A549 (cell line): Measurements from ENCODE around the gene HCRTR1. TPM values are rescaled to one million over a fixed set of nuclear protein-coding genes. Genes with fewer than 3 reads are reported as not detected.

ENCODE experiments used
- ATAC-seq, 2 experiments: fragments of 200-7000 bp in 1 of 2; fragments of >200 bp in 1 of 2; cut with Nextera tagmentation in 1 of 2; cut with Tn5 transposase in 1 of 2; 3 replicates each; pipeline versions ENCODE4 v1.8.0 to v1.9.1; 2018 to 2020; ENCODE audit warnings: mild to moderate bottlenecking in 1 of 2, moderate library complexity in 1 of 2
- CTCF ChIA-PET: fragments of 300-600 bp; sonication (Branson Sonifier 250); formaldehyde crosslinking; extraction: SDS; loops from one replicate; lab custom pipeline; 2021; ENCODE audit warnings: antibody characterized with exemption, inconsistent platforms; lab: Yijun Ruan, JAX
- POLR2A ChIA-PET: fragments of 350-600 bp; formaldehyde crosslinking; extraction: SDS; loops from one replicate; lab custom pipeline; 2021; ENCODE audit warnings: antibody characterized with exemption, inconsistent platforms; lab: Yijun Ruan, JAX
- DNase-seq, 2 experiments: peaks; one replicate each; pipeline versions ENCODE4 v3.0.0 to v3.0.0-alpha.2; 2011 to 2016; ENCODE audit warnings: low read depth in 1 of 2, low spot score in 1 of 2
- FAIRE-seq: peaks from 2 replicates; lab custom pipeline; 2011; peaks lifted over from hg19 to GRCh38; lab: Jason Lieb, UNC
- H3K27ac ChIP-seq, 2 experiments: fragments of >200 bp; sonication (Bioruptor Twin); formaldehyde crosslinking; 3 replicates each; pipeline ENCODE4 v1.5.1; 2016 to 2017
- H3K4me1 ChIP-seq: fragments of >200 bp; sonication (Bioruptor Twin); formaldehyde crosslinking; 3 replicates; pipeline ENCODE4 v1.6.1; 2016
- H3K4me2 ChIP-seq: fragments of >200 bp; sonication (Bioruptor Twin); formaldehyde crosslinking; 3 replicates; pipeline ENCODE4 v1.6.1; 2016
- H3K4me3 ChIP-seq: fragments of >200 bp; sonication (Bioruptor Twin); formaldehyde crosslinking; 3 replicates; pipeline ENCODE4 v1.5.1; 2016
- H3K9me3 ChIP-seq: fragments of >200 bp; sonication (Bioruptor Twin); formaldehyde crosslinking; 3 replicates; pipeline ENCODE4 v1.6.1; 2016
- CBX2 ChIP-seq: fragments of 200-600 bp; sonication (generic); IDR thresholded peaks from 2 replicates; pipeline ENCODE4 v1.6.1; 2016; ENCODE audit warnings: low read depth, mild to moderate bottlenecking, borderline replicate concordance
- CEBPB ChIP-seq, 2 experiments: fragments of >200 bp in 1 of 2; sonication (Bioruptor Twin) in 1 of 2; formaldehyde crosslinking in 1 of 2; IDR thresholded peaks; 2 replicates each; pipeline ENCODE4 v1.6.1; 2012 to 2016
- EHMT2 ChIP-seq: fragments of 200-600 bp; sonication (generic); IDR thresholded peaks from 2 replicates; pipeline ENCODE4 v1.6.1; 2016; ENCODE audit warnings: antibody characterized with exemption, low read depth, mild to moderate bottlenecking, moderate library complexity
- FOSL2 ChIP-seq, 2 experiments: fragments of 450-650 bp in 1 of 2; fragments of >200 bp in 1 of 2; sonication (Bioruptor Twin) in 1 of 2; formaldehyde crosslinking; IDR thresholded peaks; 2 replicates each; pipeline versions ENCODE4 v1.5.0 to v1.6.1; 2016 to 2020; ENCODE audit warnings: mild to moderate bottlenecking in 1 of 2, moderate library complexity in 1 of 2
- FOXS1 ChIP-seq: fragments of 250-450 bp; sonication (Bioruptor Pico); IDR thresholded peaks from 2 replicates; pipeline ENCODE4 v1.5.0; 2020; ENCODE audit warnings: mild to moderate bottlenecking, moderate library complexity
- GATA3 ChIP-seq: IDR thresholded peaks from 2 replicates; pipeline ENCODE4 v1.6.1; 2012; ENCODE audit warnings: borderline replicate concordance
- HEYL ChIP-seq: fragments of 250-450 bp; sonication (Bioruptor Pico); IDR thresholded peaks from 2 replicates; pipeline ENCODE4 v1.8.0; 2021; ENCODE audit warnings: mild to moderate bottlenecking, moderate library complexity
- HOXB13 ChIP-seq: fragments of 250-450 bp; sonication (Bioruptor Pico); IDR thresholded peaks from 2 replicates; pipeline ENCODE4 v1.5.0; 2020; ENCODE audit warnings: low read depth, mild to moderate bottlenecking, moderate library complexity
- NFE2L2 ChIP-seq: fragments of 150-350 bp; conservative IDR thresholded peaks from 2 replicates; pipeline ENCODE4 v1.6.1; 2014; ENCODE audit warnings: low read length
- RCOR1 ChIP-seq: fragments of 150-350 bp; IDR thresholded peaks from 2 replicates; pipeline ENCODE4 v1.6.1; 2014; ENCODE audit warnings: antibody characterized with exemption, low read length, low read depth
- ZFP36 ChIP-seq: fragments of 450-650 bp; IDR thresholded peaks from 2 replicates; pipeline ENCODE4 v1.6.1; 2014; ENCODE audit warnings: borderline replicate concordance; ENCODE audit not compliant: partially characterized antibody
- WGBS: methylation state at CpG from one replicate; pipeline ENCODE4 v1.1.6; 2017; ENCODE audit errors: missing lambda C conversion rate; 5-methylcytosine and 5-hydroxymethylcytosine counted together
- polyA plus RNA-seq, 4 experiments: library from polyadenylated mRNA; depleted of rRNA in 3 of 4; stranded (reverse); fragments of >200 nt; fragmentation: RNase III in 1 of 4; extraction: RNeasy Plus Mini Kit Qiagen cat#74134 plus additional on column Dnase treatment in 1 of 4; gene quantifications; 2 replicates in 3 of 4; 3 replicates in 1 of 4; pipeline ENCODE4 v1.2.3, GENCODE V29; 2011 to 2017
- TF ChIP-seq, protein P1 (sequence below): IDR thresholded peaks from 2 replicates; pipeline ENCODE4 v1.6.1; 2012

The HCRTR1 gene
- polyA plus RNA-seq, 2 of the 4 experiments (the other 2 are of a cell fraction) = not detected

GRCh38 chr1:31574749-31575368, 42.6 kb upstream of the HCRTR1 start (continued):
- TF ChIP-seq FOXS1 (CRISPR knock-in tag) (no peak), HEYL (CRISPR knock-in tag) (no peak)
- TF ChIP-seq, all 56 proteins: peak for 0

- peak in 1 of 2 experiments; percentile 84; a peak in 2 of 4 replicates for TF ChIP-seq CEBPB (IDR thresholded peaks at IDR 0.05)
- no peak for TF ChIP-seq FOSL2 (IDR thresholded peaks at IDR 0.05)
- TF ChIP-seq FOSL2 (CRISPR knock-in tag; IDR thresholded peaks at IDR 0.05) = 0 out of 2 replicates have a peak, but pooled peaks have one; percentile 4
- no peak for TF ChIP-seq EHMT2
- Histone ChIP-seq H3K9me3 (no peaks in the 10 kb centered on the region), H3K4me3 (no peak overlapping the region), H3K27ac (peak overlapping the region; percentile 60 to 81; a peak in 5 of 6 replicates), H3K4me1 (peaks cover 66% of the 10 kb centered on the region), H3K4me2 (peak overlapping the region; percentile 70)
- CTCF ChIA-PET = interaction anchor here (0.8 to 20.4 kb wide), 4 partner anchors 12 to 54 kb away, joined by 3 to 252 read pairs (median 7); no protein-coding TSS in a partner anchor
- peak; percentile 10 to 19; a peak in 3 of 6 replicates for ATAC-seq
- 26% methylated on average over 2 of the region's 11 CpGs for WGBS
- POLR2A ChIA-PET = no interaction called here
- FAIRE-seq = no peak
- no peak for DNase-seq
Observed at GRCh38 chr1:31575369-31576140, 41.9 kb upstream of the HCRTR1 start.

DNA sequence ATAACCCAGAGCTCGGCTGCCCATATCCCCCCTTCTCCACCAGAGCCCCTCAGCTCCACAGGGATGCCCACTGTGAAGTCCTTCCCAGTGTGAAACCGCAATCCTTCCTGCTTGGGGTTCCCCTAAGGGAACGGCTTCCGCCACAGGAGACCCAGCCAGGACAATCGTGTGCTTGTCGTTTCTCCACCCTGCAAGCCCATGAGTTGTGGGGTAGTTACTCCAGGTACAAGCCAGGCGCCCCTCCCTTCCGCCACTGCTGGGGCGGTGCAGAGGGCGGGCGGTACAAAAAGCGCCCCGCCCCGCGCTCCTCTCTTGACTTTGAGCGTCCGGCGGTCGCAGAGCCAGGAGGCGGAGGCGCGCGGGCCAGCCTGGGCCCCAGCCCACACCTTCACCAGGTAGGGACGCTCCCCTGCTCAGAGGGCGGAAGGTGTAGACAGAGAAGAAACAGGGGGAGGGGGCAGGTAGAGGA, 41.3 kb upstream of the HCRTR1 start, which contains the start of gene TINAGL1:
Gene TINAGL1 (plus strand): TSS at position 315 of the 469 bp plus-strand sequence. CDS start 634 bp downstream, outside the sequence.
- ChIA-PET POLR2A (no interaction called here), CTCF (interaction anchor here (0.8 to 20.4 kb wide), 3 partner anchors 15 to 53 kb away, joined by 3 to 252 read pairs (median 10); no protein-coding TSS in a partner anchor)
- FAIRE-seq = no peak
- Histone ChIP-seq H3K4me1 (peaks cover 66% of the 10 kb centered on the region), H3K27ac (peak within 1 kb of the TSS; percentile 60 to 81; a peak in 5 of 6 replicates), H3K4me2 (peak within 1 kb of the TSS; percentile 70)
- ATAC-seq = no peak
- no peak for DNase-seq
- 63% methylated on average over 2 of the region's 25 CpGs for WGBS
- TF ChIP-seq CBX2 (no peak), RCOR1 (no peak), NFE2L2 (no peak), ZFP36 (no peak)
- TF ChIP-seq, all 56 proteins: peak for 0
- H3K4me3 ChIP-seq = no peak within 1 kb of the TSS
- H3K9me3 ChIP-seq = no peaks in the 10 kb centered on the region

- no peaks in the 10 kb centered on the region for H3K9me3 ChIP-seq
- H3K4me2 ChIP-seq = peak overlapping the region; percentile 70
- 61% methylated on average over 2 of the region's 27 CpGs for WGBS
- H3K27ac ChIP-seq = peak overlapping the region; percentile 60 to 81; a peak in 5 of 6 replicates
- ChIA-PET POLR2A (no interaction called here), CTCF (interaction anchor here (0.7 to 20.4 kb wide), 3 partner anchors 14 to 42 kb away, joined by 4 to 252 read pairs (median 10); no protein-coding TSS in a partner anchor)
- no peak for FAIRE-seq
- no peak for DNase-seq
- TF ChIP-seq GATA3 (no peak), HOXB13 (CRISPR knock-in tag) (no peak)
- TF ChIP-seq, protein P1, sequence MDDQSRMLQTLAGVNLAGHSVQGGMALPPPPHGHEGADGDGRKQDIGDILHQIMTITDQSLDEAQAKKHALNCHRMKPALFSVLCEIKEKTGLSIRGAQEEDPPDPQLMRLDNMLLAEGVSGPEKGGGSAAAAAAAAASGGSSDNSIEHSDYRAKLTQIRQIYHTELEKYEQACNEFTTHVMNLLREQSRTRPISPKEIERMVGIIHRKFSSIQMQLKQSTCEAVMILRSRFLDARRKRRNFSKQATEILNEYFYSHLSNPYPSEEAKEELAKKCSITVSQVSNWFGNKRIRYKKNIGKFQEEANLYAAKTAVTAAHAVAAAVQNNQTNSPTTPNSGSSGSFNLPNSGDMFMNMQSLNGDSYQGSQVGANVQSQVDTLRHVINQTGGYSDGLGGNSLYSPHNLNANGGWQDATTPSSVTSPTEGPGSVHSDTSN = no peak
- no peak overlapping the region for H3K4me3 ChIP-seq
- peaks cover 68% of the 10 kb centered on the region for H3K4me1 ChIP-seq
- no peak for ATAC-seq
Observed at GRCh38 chr1:31576743-31577455, 40.6 kb upstream of the HCRTR1 start.
